ENCODE measurements around the gene EMC9.
"Not testable (repeated sequence)": the region's sequence is repeated elsewhere in the genome, so short reads cannot be mapped to it uniquely, and the experiment has no call there.

The EMC9 gene

DNA sequence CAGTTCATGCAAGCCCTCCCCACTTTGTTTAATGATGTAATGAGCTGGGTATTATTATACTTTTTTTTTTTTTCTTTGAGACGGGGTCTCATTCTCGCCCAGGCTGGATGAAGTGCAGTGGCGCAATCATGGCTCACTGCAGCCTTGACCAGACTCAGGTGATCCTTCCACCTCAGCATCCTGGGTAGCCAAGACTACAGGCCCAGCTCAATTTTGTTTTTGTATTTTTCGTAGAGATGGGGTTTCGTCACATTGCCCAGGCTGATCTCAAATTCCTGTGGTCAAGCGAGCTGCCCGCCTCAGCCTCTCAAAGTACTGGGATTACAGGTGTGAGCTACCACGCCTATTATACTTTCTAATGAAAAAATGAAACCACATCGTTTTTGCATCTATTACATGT, 31.3 kb downstream of the EMC9 start:
- no peak for DNase-seq (ENCODE audit: extremely low read depth, insufficient read length)
- no peaks in the 10 kb centered on the region for H3K36me3 ChIP-seq (ENCODE audit: control insufficient read depth, insufficient read depth, low read length)
- H3K4me3 ChIP-seq (replicated peaks; ENCODE audit: low read depth, low read length): no peak overlapping the region
- H3K27me3 ChIP-seq (replicated peaks; ENCODE audit: control insufficient read depth, insufficient read depth, low read length): no peaks in the 10 kb centered on the region
- TF ChIP-seq, protein P1, sequence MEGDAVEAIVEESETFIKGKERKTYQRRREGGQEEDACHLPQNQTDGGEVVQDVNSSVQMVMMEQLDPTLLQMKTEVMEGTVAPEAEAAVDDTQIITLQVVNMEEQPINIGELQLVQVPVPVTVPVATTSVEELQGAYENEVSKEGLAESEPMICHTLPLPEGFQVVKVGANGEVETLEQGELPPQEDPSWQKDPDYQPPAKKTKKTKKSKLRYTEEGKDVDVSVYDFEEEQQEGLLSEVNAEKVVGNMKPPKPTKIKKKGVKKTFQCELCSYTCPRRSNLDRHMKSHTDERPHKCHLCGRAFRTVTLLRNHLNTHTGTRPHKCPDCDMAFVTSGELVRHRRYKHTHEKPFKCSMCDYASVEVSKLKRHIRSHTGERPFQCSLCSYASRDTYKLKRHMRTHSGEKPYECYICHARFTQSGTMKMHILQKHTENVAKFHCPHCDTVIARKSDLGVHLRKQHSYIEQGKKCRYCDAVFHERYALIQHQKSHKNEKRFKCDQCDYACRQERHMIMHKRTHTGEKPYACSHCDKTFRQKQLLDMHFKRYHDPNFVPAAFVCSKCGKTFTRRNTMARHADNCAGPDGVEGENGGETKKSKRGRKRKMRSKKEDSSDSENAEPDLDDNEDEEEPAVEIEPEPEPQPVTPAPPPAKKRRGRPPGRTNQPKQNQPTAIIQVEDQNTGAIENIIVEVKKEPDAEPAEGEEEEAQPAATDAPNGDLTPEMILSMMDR (IDR thresholded peaks at IDR 0.05; ENCODE audit: insufficient read depth, low read length, poor library complexity, severe bottlenecking): no peak

DNA sequence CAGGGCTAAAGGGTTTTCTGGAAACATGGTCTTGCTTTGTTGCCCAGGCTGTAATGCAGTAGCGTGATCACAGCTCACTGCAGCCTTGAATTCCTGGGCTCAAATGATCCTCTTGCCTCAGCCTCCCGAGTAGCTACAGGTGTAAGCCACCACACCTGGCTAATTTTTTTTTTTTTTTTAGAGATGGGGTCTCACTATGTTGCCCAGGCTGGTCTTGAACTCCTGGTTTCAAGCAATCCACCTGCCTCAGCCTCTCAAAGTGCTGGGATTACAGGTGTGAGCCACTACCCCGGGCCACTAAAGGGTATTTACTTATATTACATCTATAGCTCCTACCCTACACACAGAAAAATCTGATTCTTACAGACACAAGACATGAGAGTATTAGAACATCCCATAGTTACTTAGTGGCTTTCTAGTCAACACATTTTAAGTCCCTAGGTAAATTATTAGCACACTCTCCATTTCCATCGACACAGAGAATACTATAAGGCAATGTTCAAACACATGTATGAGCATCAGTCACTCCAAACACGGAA, 33.0 kb downstream of the EMC9 start:
- TF ChIP-seq, protein P1 (IDR thresholded peaks at IDR 0.05; ENCODE audit: insufficient read depth, low read length, poor library complexity, severe bottlenecking): no peak
- peaks cover 3% of the 10 kb centered on the region for H3K36me3 ChIP-seq (ENCODE audit: control insufficient read depth, insufficient read depth, low read length)
- no peaks in the 10 kb centered on the region for H3K27me3 ChIP-seq (replicated peaks; ENCODE audit: control insufficient read depth, insufficient read depth, low read length)
- no peak overlapping the region for H3K4me3 ChIP-seq (replicated peaks; ENCODE audit: low read depth, low read length)
- DNase-seq (ENCODE audit: extremely low read depth, insufficient read length): no peak

DNA sequence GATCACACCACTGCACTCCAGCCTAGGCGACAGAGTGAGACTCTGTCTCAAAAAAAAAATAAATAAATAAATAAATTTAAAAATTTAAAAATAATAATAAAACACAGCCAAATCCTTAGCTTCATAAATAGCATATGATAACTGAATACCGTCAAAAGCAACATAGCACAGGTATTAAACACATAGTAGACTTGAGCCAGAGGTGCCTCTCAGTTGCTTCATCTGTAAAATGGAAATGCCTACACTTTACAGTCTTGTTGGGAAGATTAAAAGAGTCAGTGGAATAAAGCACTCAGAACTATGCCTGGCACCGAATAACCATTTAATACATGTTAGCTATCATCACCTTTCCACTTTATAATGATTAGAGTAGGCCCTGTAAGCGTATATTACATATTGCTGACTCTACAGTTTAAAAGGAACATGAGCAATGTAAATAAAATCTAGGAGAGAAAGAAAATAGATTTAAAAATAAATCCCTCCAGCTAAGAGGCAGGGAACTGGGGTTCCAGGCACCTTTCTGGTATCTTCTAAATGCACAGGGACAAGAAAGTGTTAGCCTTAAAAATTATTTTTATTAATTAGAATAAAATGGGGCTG, 34.6 kb downstream of the EMC9 start:
- no peak for DNase-seq (ENCODE audit: extremely low read depth, insufficient read length)
- H3K4me3 ChIP-seq (replicated peaks; ENCODE audit: low read depth, low read length): no peak overlapping the region
- TF ChIP-seq, protein P1 (IDR thresholded peaks at IDR 0.05; ENCODE audit: insufficient read depth, low read length, poor library complexity, severe bottlenecking): no peak
- H3K36me3 ChIP-seq (ENCODE audit: control insufficient read depth, insufficient read depth, low read length): peaks cover 12% of the 10 kb centered on the region
- H3K27me3 ChIP-seq (replicated peaks; ENCODE audit: control insufficient read depth, insufficient read depth, low read length): no peaks in the 10 kb centered on the region

DNA sequence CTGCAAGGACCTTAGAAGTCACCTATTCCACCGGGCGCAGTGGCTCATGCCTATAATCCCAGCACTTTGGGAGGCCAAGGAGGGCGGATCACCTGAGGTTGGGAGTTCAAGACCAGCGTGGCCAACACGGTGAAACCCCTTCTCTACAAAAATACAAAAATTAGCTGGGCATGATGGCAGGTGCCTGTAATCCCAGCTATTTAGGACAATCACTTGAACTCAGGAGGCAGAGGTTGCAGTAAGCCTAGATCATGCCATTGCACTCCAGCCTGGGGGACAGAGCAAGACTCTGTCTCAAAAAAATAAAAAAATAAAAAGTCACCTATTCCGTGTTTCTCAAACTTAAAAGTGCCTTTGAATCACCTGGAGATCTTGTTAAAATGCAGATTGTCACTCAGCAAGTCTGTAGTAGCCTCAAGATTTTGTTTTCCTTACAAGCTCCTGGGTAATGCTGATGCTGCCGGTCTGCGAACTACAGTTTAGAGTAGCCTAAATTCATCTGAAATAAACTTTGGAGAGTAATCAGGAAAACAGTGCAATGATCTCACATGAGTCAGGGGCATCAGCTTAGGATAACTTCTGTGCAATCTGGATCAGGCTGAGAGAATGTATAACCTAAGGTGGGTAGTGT, 35.7 kb downstream of the EMC9 start:
- H3K4me3 ChIP-seq (replicated peaks; ENCODE audit: low read depth, low read length); DNase-seq (ENCODE audit: extremely low read depth, insufficient read length); H3K27me3 ChIP-seq (replicated peaks; ENCODE audit: control insufficient read depth, insufficient read depth, low read length): not testable (repeated sequence)
- peaks cover 12% of the 10 kb centered on the region for H3K36me3 ChIP-seq (ENCODE audit: control insufficient read depth, insufficient read depth, low read length)

DNA sequence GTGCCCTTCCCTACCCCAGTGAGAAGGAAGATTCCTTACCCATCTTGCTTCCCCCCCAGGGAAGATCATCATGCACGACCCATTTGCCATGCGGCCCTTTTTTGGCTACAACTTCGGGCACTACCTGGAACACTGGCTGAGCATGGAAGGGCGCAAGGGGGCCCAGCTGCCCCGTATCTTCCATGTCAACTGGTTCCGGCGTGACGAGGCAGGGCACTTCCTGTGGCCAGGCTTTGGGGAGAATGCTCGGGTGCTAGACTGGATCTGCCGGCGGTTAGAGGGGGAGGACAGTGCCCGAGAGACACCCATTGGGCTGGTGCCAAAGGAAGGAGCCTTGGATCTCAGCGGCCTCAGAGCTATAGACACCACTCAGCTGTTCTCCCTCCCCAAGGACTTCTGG, 37.9 kb downstream of the EMC9 start:
- TF ChIP-seq, protein P1 (IDR thresholded peaks at IDR 0.05; ENCODE audit: insufficient read depth, low read length, poor library complexity, severe bottlenecking): no peak
- DNase-seq (ENCODE audit: extremely low read depth, insufficient read length): no peak
- H3K36me3 ChIP-seq (ENCODE audit: control insufficient read depth, insufficient read depth, low read length): peaks cover 32% of the 10 kb centered on the region
- H3K27me3 ChIP-seq (replicated peaks; ENCODE audit: control insufficient read depth, insufficient read depth, low read length): no peaks in the 10 kb centered on the region
- H3K4me3 ChIP-seq (replicated peaks; ENCODE audit: low read depth, low read length): no peak overlapping the region

DNA sequence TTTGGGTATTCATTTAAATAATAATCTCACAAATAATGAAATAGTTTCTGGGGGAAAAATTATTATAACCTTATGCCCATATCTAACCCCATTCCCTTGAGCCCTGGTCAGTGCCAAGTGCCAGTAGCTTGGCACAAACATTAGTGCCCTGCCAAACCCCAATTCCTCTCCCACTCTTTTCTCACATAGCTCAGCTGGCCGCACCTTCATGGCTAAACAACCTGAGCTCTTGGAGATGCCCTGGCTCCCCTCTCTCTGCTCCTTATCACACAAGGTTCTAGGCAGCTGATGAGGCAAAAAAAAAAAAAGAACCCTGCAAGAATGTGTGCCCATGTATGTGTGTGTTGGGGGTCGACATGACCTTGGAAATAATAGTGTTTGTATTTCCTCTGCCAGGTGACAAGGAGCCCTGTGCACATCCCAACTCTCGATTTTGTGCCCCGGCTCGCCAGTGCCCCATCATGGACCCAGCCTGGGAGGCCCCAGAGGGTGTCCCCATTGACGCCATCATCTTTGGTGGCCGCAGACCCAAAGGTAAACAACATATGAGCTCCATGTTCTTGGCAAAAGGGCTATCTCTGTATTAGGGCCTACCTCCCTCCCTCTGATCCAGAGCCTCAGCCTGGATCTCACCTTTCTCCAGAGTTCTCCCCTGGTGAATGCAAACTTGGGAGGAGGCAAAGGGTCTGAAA, 38.9 kb downstream of the EMC9 start:
- Histone ChIP-seq H3K36me3 (ENCODE audit: control insufficient read depth, insufficient read depth, low read length) (peaks cover 37% of the 10 kb centered on the region), H3K4me3 (replicated peaks; ENCODE audit: low read depth, low read length) (no peak overlapping the region), H3K27me3 (replicated peaks; ENCODE audit: control insufficient read depth, insufficient read depth, low read length) (no peaks in the 10 kb centered on the region)
- TF ChIP-seq, protein P1 (IDR thresholded peaks at IDR 0.05; ENCODE audit: insufficient read depth, low read length, poor library complexity, severe bottlenecking): no peak
- no peak for DNase-seq (ENCODE audit: extremely low read depth, insufficient read length)

Data from GM06990 (cell line).